HepG2 (cell line): ENCODE results near the gene ADGRV1. TPM values are rescaled to one million over a fixed set of nuclear protein-coding genes. Genes with fewer than 3 reads are reported as not detected.

Experiments used
- CEBPG ChIP-seq: IDR thresholded peaks from 2 replicates; pipeline ENCODE4 v1.6.1; 2016
- CREM ChIP-seq, 2 experiments: sonication (generic) in 1 of 2; formaldehyde crosslinking in 1 of 2; IDR thresholded peaks; 2 replicates each; pipeline versions ENCODE4 v1.4.0 to v1.6.1; 2016 to 2020; ENCODE audit warnings: antibody characterized with exemption in 1 of 2, mild to moderate bottlenecking in 1 of 2, missing genetic modification reagents in 1 of 2
- EHMT2 ChIP-seq: fragments of 200-600 bp; sonication (generic); IDR thresholded peaks from 2 replicates; pipeline ENCODE4 v1.7.0; 2017; ENCODE audit warnings: antibody characterized with exemption, low read depth, low read length, borderline replicate concordance
- ELF3 ChIP-seq: IDR thresholded peaks from 2 replicates; pipeline ENCODE4 v1.6.1; 2016; ENCODE audit warnings: missing genetic modification reagents, missing compliant biosample characterization
- ELF4 ChIP-seq: sonication (generic); formaldehyde crosslinking; IDR thresholded peaks from 2 replicates; pipeline ENCODE4 v1.5.0; 2020; ENCODE audit warnings: missing genetic modification reagents, mild to moderate bottlenecking, moderate library complexity, borderline replicate concordance
- FOSL2 ChIP-seq: sonication (generic); formaldehyde crosslinking; IDR thresholded peaks from 2 replicates; pipeline ENCODE4 v1.4.0; 2020; ENCODE audit warnings: missing genetic modification reagents
- FOXK1 ChIP-seq: sonication (generic); formaldehyde crosslinking; IDR thresholded peaks from 2 replicates; pipeline ENCODE4 v1.4.0; 2020; ENCODE audit warnings: low read depth, missing genetic modification reagents, borderline replicate concordance
- FOXO1 ChIP-seq: sonication (generic); formaldehyde crosslinking; IDR thresholded peaks from 2 replicates; pipeline ENCODE4 v1.4.0; 2020; ENCODE audit warnings: missing genetic modification reagents
- GATAD2A ChIP-seq: IDR thresholded peaks from 2 replicates; pipeline ENCODE4 v1.6.1; 2016
- HDAC1 ChIP-seq: sonication (generic); formaldehyde crosslinking; IDR thresholded peaks from 2 replicates; pipeline ENCODE4 v1.5.1; 2020; ENCODE audit warnings: mild to moderate bottlenecking, missing genetic modification reagents
- HNF4A ChIP-seq: sonication (generic); formaldehyde crosslinking; IDR thresholded peaks from 2 replicates; pipeline ENCODE4 v1.4.0; 2020; ENCODE audit warnings: missing genetic modification reagents
- MEF2D ChIP-seq: sonication (generic); formaldehyde crosslinking; IDR thresholded peaks from 2 replicates; pipeline ENCODE4 v1.5.1; 2020; ENCODE audit warnings: mild to moderate bottlenecking, missing genetic modification reagents
- NCOA2 ChIP-seq: sonication (generic); formaldehyde crosslinking; IDR thresholded peaks from 2 replicates; pipeline ENCODE4 v1.8.0; 2022; ENCODE audit warnings: inconsistent platforms
- NFIC ChIP-seq: IDR thresholded peaks from 2 replicates; pipeline ENCODE4 v1.6.1; 2012; ENCODE audit warnings: mild to moderate bottlenecking, low read length, inconsistent platforms
- POGZ ChIP-seq: sonication (generic); formaldehyde crosslinking; IDR thresholded peaks from 2 replicates; pipeline ENCODE4 v1.4.0; 2020; ENCODE audit warnings: mild to moderate bottlenecking, missing genetic modification reagents
- RARA ChIP-seq: IDR thresholded peaks from 2 replicates; pipeline ENCODE4 v1.6.1; 2016; ENCODE audit warnings: missing genetic modification reagents, missing compliant biosample characterization
- SMARCC2 ChIP-seq: fragments of 450-650 bp; IDR thresholded peaks from 2 replicates; pipeline ENCODE4 v1.6.1; 2017; ENCODE audit warnings: antibody characterized with exemption, mild to moderate bottlenecking
- SOX6 ChIP-seq, 2 experiments: fragments of 450-650 bp in 1 of 2; sonication (generic) in 1 of 2; formaldehyde crosslinking in 1 of 2; IDR thresholded peaks; 2 replicates each; pipeline versions ENCODE4 v1.4.0 to v1.6.1; 2017 to 2020; ENCODE audit warnings: antibody characterized with exemption in 1 of 2, mild to moderate bottlenecking in 1 of 2, missing genetic modification reagents in 1 of 2
- TARDBP ChIP-seq: sonication (generic); formaldehyde crosslinking; IDR thresholded peaks from 2 replicates; pipeline ENCODE4 v1.8.0; 2022; ENCODE audit warnings: mild to moderate bottlenecking, missing genetic modification reagents
- THAP8 ChIP-seq: sonication (generic); formaldehyde crosslinking; IDR thresholded peaks from 2 replicates; pipeline ENCODE4 v1.5.1; 2020; ENCODE audit warnings: missing genetic modification reagents, mild to moderate bottlenecking, borderline replicate concordance
- THAP9 ChIP-seq: sonication (generic); formaldehyde crosslinking; IDR thresholded peaks from 2 replicates; pipeline ENCODE4; 2020; ENCODE audit warnings: missing genetic modification reagents, mild to moderate bottlenecking, borderline replicate concordance
- ZHX1 ChIP-seq: sonication (generic); formaldehyde crosslinking; IDR thresholded peaks from 2 replicates; pipeline ENCODE4 v1.8.1; 2022; ENCODE audit warnings: low read depth, mild to moderate bottlenecking, missing genetic modification reagents
- polyA plus RNA-seq, 8 experiments: library from polyadenylated mRNA; depleted of rRNA in 3 of 8; stranded (reverse) in 7 of 8; unstranded in 1 of 8; fragments of >200 nt; fragmentation: Illumina TruSeq in 4 of 8; extraction: Trizol in 4 of 8; gene quantifications; 2 replicates each; pipeline versions ENCODE4 v1.2.1 to v1.2.3, GENCODE V29; 2011 to 2016; ENCODE audit warnings: low read depth in 4 of 8, missing spikeins in 1 of 8, mixed read lengths in 1 of 8; ENCODE audit not compliant: insufficient read depth in 1 of 8
- total RNA-seq, 5 experiments: library from RNA; depleted of rRNA; stranded (reverse); fragments of >200 nt; fragmentation: Illumina TruSeq; extraction: Trizol; gene quantifications; 2 replicates each; pipeline ENCODE4 v1.2.3, GENCODE V29; 2016; ENCODE audit warnings: low read depth in 1 of 5

Gene ADGRV1
- total and polyA plus RNA-seq, 2 of the 13 experiments (the other 11 are each of a cell fraction or from before 2014, with no cell fraction given) = 1.7 to 3.9 TPM

- TF ChIP-seq HNF4A (CRISPR knock-in tag) = peak; percentile 75
- 0 out of 2 replicates have a peak, but pooled peaks have one; percentile 35 for TF ChIP-seq FOSL2 (CRISPR knock-in tag)
- TF ChIP-seq FOXO1 = peak; percentile 29; the same call in 1 of the 2 replicates
- TF ChIP-seq SMARCC2 = no peak
- TF ChIP-seq RARA (CRISPR knock-in tag) = peak; percentile 79
- TF ChIP-seq MEF2D (CRISPR knock-in tag) = 0 out of 2 replicates have a peak, but pooled peaks have one; percentile 36
- peak; percentile 29; the same call in 1 of the 2 replicates for TF ChIP-seq FOXK1
- no peak for TF ChIP-seq ELF4 (CRISPR knock-in tag)
- peak; percentile 61 for TF ChIP-seq NCOA2 (CRISPR knock-in tag)
- TF ChIP-seq HDAC1 = 0 out of 2 replicates have a peak, but pooled peaks have one; percentile 33
- no peak for TF ChIP-seq ZHX1 (CRISPR knock-in tag)
- TF ChIP-seq ELF3 (CRISPR knock-in tag) = 0 out of 2 replicates have a peak, but pooled peaks have one; percentile 19
- no peak for TF ChIP-seq THAP9 (CRISPR knock-in tag)
- no peak for TF ChIP-seq SOX6 (IDR thresholded peaks at IDR 0.05)
- peak; percentile 83 for TF ChIP-seq SOX6 (CRISPR knock-in tag; IDR thresholded peaks at IDR 0.05)
- TF ChIP-seq GATAD2A = peak; percentile 81
- peak; percentile 79 for TF ChIP-seq CEBPG (CRISPR knock-in tag)
- peak; percentile 63; the same call in 1 of the 2 replicates for TF ChIP-seq POGZ
- peak; percentile 74 for TF ChIP-seq EHMT2
- peak; percentile 43; the same call in 1 of the 2 replicates for TF ChIP-seq TARDBP
- 0 out of 2 replicates have a peak, but pooled peaks have one; percentile 27 for TF ChIP-seq CREM (IDR thresholded peaks at IDR 0.05)
- no peak for TF ChIP-seq CREM (CRISPR knock-in tag; IDR thresholded peaks at IDR 0.05)
- TF ChIP-seq NFIC = peak; percentile 41; the same call in 1 of the 2 replicates
- TF ChIP-seq THAP8 = no peak
These were observed 330.1 kb downstream of the ADGRV1 start (continued) for GRCh38 chr5:90888511-90889324.
